Chondrocyte (in vitro differentiated cells): ENCODE measurements around the gene CDH8. TPM values are rescaled to one million over a fixed set of nuclear protein-coding genes. Genes with fewer than 3 reads are reported as not detected.

Experiments used
- DNase-seq: peaks from one replicate; pipeline ENCODE4 v3.0.0; 2021; ENCODE audit warnings: mixed read lengths, low spot score
- H3K27ac Mint-ChIP-seq: one replicate; pipeline ENCODE4 v1.8.0; 2021; ENCODE audit warnings: mild to moderate bottlenecking, moderate library complexity, mixed read lengths; ENCODE audit not compliant: unreplicated experiment
- H3K27me3 Mint-ChIP-seq: 2 replicates; pipeline ENCODE4 v1.8.0; 2021; ENCODE audit warnings: low read depth, mixed read lengths
- H3K36me3 Mint-ChIP-seq: 2 replicates; pipeline ENCODE4 v1.8.0; 2021; ENCODE audit warnings: low read depth, mixed read lengths
- H3K4me1 Mint-ChIP-seq: 2 replicates; pipeline ENCODE4 v1.8.0; 2021; ENCODE audit warnings: low read depth, mild to moderate bottlenecking, mixed read lengths
- H3K4me3 Mint-ChIP-seq: one replicate; pipeline ENCODE4 v1.8.0; 2021; ENCODE audit warnings: mild to moderate bottlenecking, moderate library complexity, mixed read lengths; ENCODE audit not compliant: unreplicated experiment
- H3K9me3 Mint-ChIP-seq: 2 replicates; pipeline ENCODE4 v1.8.0; 2021; ENCODE audit warnings: low read depth, mixed read lengths
- total RNA-seq: library from RNA; stranded (reverse); gene quantifications from 3 replicates; pipeline ENCODE4 v1.2.1, GENCODE V29; 2021
- TF ChIP-seq, protein P1 (sequence below): fragments of 200-600 bp; sonication (generic); IDR thresholded peaks from 2 replicates; pipeline ENCODE4 v1.5.0; 2021; ENCODE audit warnings: antibody characterized with exemption, mild to moderate bottlenecking, moderate library complexity

Gene CDH8
- total RNA-seq, 1 donor from 2014 or later = 5.7 TPM

GRCh38 chr16:62059527-62059926, 23.3 kb upstream of the CDH8 start:
- Mint-ChIP-seq H3K4me1 (no peaks in the 10 kb centered on the region), H3K4me3 (no peak overlapping the region), H3K36me3 (no peaks in the 10 kb centered on the region), H3K27ac (no peak overlapping the region), H3K27me3 (peaks cover 30% of the 10 kb centered on the region), H3K9me3 (peaks cover 3% of the 10 kb centered on the region)
- TF ChIP-seq, protein P1, sequence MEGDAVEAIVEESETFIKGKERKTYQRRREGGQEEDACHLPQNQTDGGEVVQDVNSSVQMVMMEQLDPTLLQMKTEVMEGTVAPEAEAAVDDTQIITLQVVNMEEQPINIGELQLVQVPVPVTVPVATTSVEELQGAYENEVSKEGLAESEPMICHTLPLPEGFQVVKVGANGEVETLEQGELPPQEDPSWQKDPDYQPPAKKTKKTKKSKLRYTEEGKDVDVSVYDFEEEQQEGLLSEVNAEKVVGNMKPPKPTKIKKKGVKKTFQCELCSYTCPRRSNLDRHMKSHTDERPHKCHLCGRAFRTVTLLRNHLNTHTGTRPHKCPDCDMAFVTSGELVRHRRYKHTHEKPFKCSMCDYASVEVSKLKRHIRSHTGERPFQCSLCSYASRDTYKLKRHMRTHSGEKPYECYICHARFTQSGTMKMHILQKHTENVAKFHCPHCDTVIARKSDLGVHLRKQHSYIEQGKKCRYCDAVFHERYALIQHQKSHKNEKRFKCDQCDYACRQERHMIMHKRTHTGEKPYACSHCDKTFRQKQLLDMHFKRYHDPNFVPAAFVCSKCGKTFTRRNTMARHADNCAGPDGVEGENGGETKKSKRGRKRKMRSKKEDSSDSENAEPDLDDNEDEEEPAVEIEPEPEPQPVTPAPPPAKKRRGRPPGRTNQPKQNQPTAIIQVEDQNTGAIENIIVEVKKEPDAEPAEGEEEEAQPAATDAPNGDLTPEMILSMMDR = no peak
- DNase-seq = no peak

- Mint-ChIP-seq H3K36me3 (no peaks in the 10 kb centered on the region), H3K9me3 (peaks cover 3% of the 10 kb centered on the region), H3K4me1 (no peaks in the 10 kb centered on the region), H3K27me3 (peaks cover 24% of the 10 kb centered on the region), H3K27ac (no peak overlapping the region), H3K4me3 (no peak overlapping the region)
- no peak for DNase-seq
- TF ChIP-seq, protein P1 = no peak
These were observed 22.2 kb upstream of the CDH8 start for GRCh38 chr16:62058412-62058811.

DNA sequence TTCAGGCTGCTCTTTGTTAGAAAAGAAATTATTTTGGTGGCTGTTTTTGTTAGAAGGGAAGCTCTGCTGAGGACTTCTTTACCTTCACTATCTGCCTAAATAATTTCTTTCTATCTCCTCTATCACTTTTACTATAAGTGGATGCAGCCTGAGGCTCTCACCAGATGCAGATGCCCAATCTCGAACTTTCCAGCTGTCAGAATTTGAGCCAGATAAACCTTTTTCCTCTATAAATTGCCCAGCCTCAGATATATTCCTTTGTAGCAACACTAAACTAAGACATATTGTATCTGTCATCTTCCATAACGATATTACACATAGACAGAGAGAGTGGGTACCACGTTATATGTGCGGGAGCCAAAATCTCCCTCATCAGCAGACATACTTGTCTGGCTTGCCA, 15.7 kb upstream of the CDH8 start:
- Mint-ChIP-seq H3K4me1 (no peaks in the 10 kb centered on the region), H3K36me3 (no peaks in the 10 kb centered on the region)

DNA sequence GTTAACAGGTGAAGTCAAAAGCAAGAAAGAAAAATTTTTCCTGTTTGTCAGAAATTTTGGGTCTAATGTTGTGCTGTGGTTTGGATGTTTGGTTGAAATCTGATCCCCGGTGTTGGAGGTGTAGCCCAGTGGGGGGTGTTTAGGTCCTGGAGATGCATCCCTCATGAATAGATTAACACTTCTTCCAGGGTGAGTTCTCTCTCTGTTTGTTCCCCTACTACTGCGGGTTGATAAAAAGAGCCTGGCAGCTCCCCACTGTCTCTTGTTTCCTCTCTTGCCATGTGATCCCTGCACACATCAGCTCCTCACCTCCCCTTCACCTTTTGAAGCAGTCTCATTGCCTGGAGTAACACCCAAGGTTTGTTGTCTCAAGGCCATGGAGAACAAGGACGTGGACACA, 14.6 kb upstream of the CDH8 start:
- peaks cover 23% of the 10 kb centered on the region for H3K27me3 Mint-ChIP-seq
- TF ChIP-seq, protein P1 = no peak
- no peaks in the 10 kb centered on the region for H3K9me3 Mint-ChIP-seq
- H3K36me3 Mint-ChIP-seq = no peaks in the 10 kb centered on the region
- DNase-seq = no peak
- no peaks in the 10 kb centered on the region for H3K4me1 Mint-ChIP-seq
- no peak overlapping the region for H3K27ac Mint-ChIP-seq
- H3K4me3 Mint-ChIP-seq = no peak overlapping the region

More for the DNA sequence above, 15.7 kb upstream of the CDH8 start:
- Mint-ChIP-seq H3K27ac (no peak overlapping the region), H3K27me3 (peaks cover 23% of the 10 kb centered on the region), H3K9me3 (no peaks in the 10 kb centered on the region), H3K4me3 (no peak overlapping the region)
- TF ChIP-seq, protein P1 = no peak
- no peak for DNase-seq

DNA sequence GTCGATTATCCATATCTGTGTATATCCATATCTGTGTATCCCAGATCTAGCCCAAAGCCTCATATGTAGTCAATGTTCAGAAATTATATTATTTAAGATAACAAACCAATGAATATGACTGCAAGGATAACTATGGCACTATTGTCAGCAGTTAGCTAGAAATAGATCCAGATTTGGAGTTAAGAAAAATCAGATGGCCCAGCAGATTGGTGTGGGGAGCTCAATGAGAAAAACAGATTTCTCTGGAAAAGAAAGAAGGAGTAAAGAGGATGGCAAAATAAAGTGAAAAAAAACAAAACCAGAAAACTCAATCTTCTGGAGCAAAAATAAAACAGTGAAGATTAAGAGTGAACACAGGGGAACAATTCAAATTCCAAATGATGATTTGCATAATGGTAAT, 10.6 kb upstream of the CDH8 start:
- no peak overlapping the region for H3K27ac Mint-ChIP-seq
- TF ChIP-seq, protein P1 = no peak
- H3K27me3 Mint-ChIP-seq = peaks cover 34% of the 10 kb centered on the region
- no peaks in the 10 kb centered on the region for H3K9me3 Mint-ChIP-seq
- no peaks in the 10 kb centered on the region for H3K36me3 Mint-ChIP-seq
- H3K4me3 Mint-ChIP-seq = no peak overlapping the region
- H3K4me1 Mint-ChIP-seq = no peaks in the 10 kb centered on the region
- DNase-seq = no peak
